ENCODE measurements around the gene RPAP2.
"Not testable (repeated sequence)": the region's sequence is repeated elsewhere in the genome, so short reads cannot be mapped to it uniquely, and the experiment has no call there.

RPAP2 gene

GRCh38 chr1:92380867-92381266 is 82.0 kb downstream of the RPAP2 start:
- no peak overlapping the region for H3K4me3 ChIP-seq (replicated peaks; ENCODE audit: low read depth, low read length)
- no peaks in the 10 kb centered on the region for H3K27me3 ChIP-seq (replicated peaks; ENCODE audit: control insufficient read depth, insufficient read depth, low read length)
- no peak for DNase-seq (ENCODE audit: extremely low read depth, insufficient read length)
- TF ChIP-seq CTCF (IDR thresholded peaks at IDR 0.05; ENCODE audit: insufficient read depth, low read length, poor library complexity, severe bottlenecking): no peak
- no peaks in the 10 kb centered on the region; the same call in 1 of the 2 replicates for H3K36me3 ChIP-seq (ENCODE audit: control insufficient read depth, insufficient read depth, low read length)

DNA sequence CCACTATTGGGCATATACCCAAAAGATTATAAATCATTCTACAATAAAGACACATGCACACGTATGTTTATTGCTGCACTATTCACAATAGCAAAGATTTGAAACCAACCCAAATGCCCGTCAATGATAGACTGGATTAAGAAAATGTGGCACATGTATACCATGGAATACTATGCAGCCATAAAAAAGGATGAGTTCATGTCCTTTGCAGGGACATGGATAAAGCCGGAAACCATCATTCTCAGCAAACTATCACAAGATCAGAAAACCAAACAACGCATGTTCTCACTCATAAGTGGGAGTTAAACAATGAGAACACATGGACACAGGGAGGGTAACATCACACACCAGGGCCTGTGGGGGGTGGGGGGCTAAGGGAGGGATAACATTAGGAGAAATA is 95.1 kb downstream of the RPAP2 start:
- DNase-seq (ENCODE audit: extremely low read depth, insufficient read length); H3K36me3 ChIP-seq (ENCODE audit: control insufficient read depth, insufficient read depth, low read length); H3K4me3 ChIP-seq (replicated peaks; ENCODE audit: low read depth, low read length); H3K27me3 ChIP-seq (replicated peaks; ENCODE audit: control insufficient read depth, insufficient read depth, low read length): not testable (repeated sequence)

- TF ChIP-seq CTCF (IDR thresholded peaks at IDR 0.05; ENCODE audit: insufficient read depth, low read length, poor library complexity, severe bottlenecking): no peak
- Histone ChIP-seq H3K4me3 (replicated peaks; ENCODE audit: low read depth, low read length) (no peak overlapping the region), H3K27me3 (replicated peaks; ENCODE audit: control insufficient read depth, insufficient read depth, low read length) (no peaks in the 10 kb centered on the region), H3K36me3 (ENCODE audit: control insufficient read depth, insufficient read depth, low read length) (no peaks in the 10 kb centered on the region)
- DNase-seq (ENCODE audit: extremely low read depth, insufficient read length): no peak
Measured at GRCh38 chr1:92398519-92398918, 99.7 kb downstream of the RPAP2 start.

GRCh38 chr1:92399076-92399475 is 100.2 kb downstream of the RPAP2 start:
- Histone ChIP-seq H3K4me3 (replicated peaks; ENCODE audit: low read depth, low read length) (no peak overlapping the region), H3K27me3 (replicated peaks; ENCODE audit: control insufficient read depth, insufficient read depth, low read length) (no peaks in the 10 kb centered on the region), H3K36me3 (ENCODE audit: control insufficient read depth, insufficient read depth, low read length) (no peaks in the 10 kb centered on the region)
- DNase-seq (ENCODE audit: extremely low read depth, insufficient read length): peak; percentile 21
- TF ChIP-seq CTCF (IDR thresholded peaks at IDR 0.05; ENCODE audit: insufficient read depth, low read length, poor library complexity, severe bottlenecking): no peak

- no peak for TF ChIP-seq CTCF (IDR thresholded peaks at IDR 0.05; ENCODE audit: insufficient read depth, low read length, poor library complexity, severe bottlenecking)
- DNase-seq (ENCODE audit: extremely low read depth, insufficient read length): no peak
- H3K4me3 ChIP-seq (replicated peaks; ENCODE audit: low read depth, low read length): no peak overlapping the region
- no peaks in the 10 kb centered on the region for H3K36me3 ChIP-seq (ENCODE audit: control insufficient read depth, insufficient read depth, low read length)
- no peaks in the 10 kb centered on the region for H3K27me3 ChIP-seq (replicated peaks; ENCODE audit: control insufficient read depth, insufficient read depth, low read length)
Measured at GRCh38 chr1:92404661-92405060, 105.8 kb downstream of the RPAP2 start.

GRCh38 chr1:92408825-92409224 is 110.0 kb downstream of the RPAP2 start:
- no peaks in the 10 kb centered on the region for H3K27me3 ChIP-seq (replicated peaks; ENCODE audit: control insufficient read depth, insufficient read depth, low read length)
- no peaks in the 10 kb centered on the region for H3K36me3 ChIP-seq (ENCODE audit: control insufficient read depth, insufficient read depth, low read length)
- no peak for TF ChIP-seq CTCF (IDR thresholded peaks at IDR 0.05; ENCODE audit: insufficient read depth, low read length, poor library complexity, severe bottlenecking)
- no peak for DNase-seq (ENCODE audit: extremely low read depth, insufficient read length)
- H3K4me3 ChIP-seq (replicated peaks; ENCODE audit: low read depth, low read length): no peak overlapping the region
